Activated CD8-positive, alpha-beta memory T cell treated with anti-CD3 and anti-CD28 coated beads for 1 hour (primary cell): Measurements from ENCODE around the gene MRTFA.
"Not testable (repeated sequence)": the region's sequence is repeated elsewhere in the genome, so short reads cannot be mapped to it uniquely, and the experiment has no call there.

Source experiments
- DNase-seq, 2 donors: peaks; one replicate each; pipeline ENCODE4 v3.0.0-alpha.2; 2020; ENCODE audit warnings: low read depth in 1 of 2; ENCODE audit errors: extremely low read depth in 1 of 2

The MRTFA gene

DNA sequence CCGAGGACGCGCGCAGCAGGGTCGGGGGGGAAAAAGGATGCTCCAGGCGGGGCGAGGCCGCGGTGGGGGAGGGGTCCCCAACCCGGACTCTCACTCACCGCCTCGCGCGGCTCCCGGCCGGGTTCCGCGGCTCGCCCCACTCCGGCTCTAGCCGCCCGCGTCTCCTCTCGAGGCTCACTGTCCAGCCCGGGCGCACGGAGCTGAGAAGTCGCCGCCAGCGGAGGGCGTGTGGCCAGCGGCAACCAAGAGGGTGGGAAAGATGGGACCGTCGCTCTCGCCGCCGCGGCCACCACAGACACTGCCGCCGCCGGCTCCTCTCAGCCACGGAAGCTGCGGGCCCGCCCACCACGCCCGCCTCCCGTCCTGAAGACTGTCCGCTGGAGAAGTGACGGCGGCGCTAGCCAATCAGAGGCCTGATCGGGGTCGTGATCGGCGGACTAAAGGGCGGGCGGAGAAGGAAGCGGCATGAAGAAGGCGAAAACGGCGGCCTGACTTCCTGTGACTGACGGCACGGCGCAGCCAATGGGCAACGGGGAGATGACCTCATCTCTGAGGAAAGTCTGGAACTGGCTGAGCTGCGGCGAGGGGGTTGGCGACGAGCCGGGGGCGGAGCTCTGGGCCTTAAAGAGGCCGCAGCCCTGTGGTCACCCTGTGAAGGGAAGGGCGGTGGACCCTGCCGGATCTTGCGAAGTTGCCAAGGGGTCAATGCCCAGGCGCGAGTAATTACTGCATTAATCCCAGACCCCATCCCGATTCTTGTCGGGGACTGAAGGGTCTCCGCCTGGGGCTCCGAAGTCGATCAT is at the start of gene MRTFA:
MRTFA (minus strand) TSS at position 340 of the 803 bp plus-strand sequence.
- peak; percentile 99 for DNase-seq

- DNase-seq = no peak
Observed at GRCh38 chr22:40685406-40685805, 48.9 kb upstream of the MRTFA start.

- DNase-seq = no peak
Observed at GRCh38 chr22:40684728-40685127, 48.2 kb upstream of the MRTFA start.

DNA sequence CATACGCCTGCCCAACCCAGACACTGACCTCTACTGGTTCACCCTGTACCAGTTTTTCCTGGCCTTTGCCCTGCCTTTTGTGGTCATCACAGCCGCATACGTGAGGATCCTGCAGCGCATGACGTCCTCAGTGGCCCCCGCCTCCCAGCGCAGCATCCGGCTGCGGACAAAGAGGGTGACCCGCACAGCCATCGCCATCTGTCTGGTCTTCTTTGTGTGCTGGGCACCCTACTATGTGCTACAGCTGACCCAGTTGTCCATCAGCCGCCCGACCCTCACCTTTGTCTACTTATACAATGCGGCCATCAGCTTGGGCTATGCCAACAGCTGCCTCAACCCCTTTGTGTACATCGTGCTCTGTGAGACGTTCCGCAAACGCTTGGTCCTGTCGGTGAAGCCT is 44.9 kb upstream of the MRTFA start:
- no peak for DNase-seq

- DNase-seq = no peak
Observed at GRCh38 chr22:40680819-40681183, 44.3 kb upstream of the MRTFA start.

GRCh38 chr22:40679964-40680818 is 43.7 kb upstream of the MRTFA start:
- DNase-seq = no peak

- DNase-seq = no peak
Observed at GRCh38 chr22:40679249-40679963, 42.9 kb upstream of the MRTFA start, which contains the start of gene MCHR1. MCHR1 (plus strand) TSS chr22:40679484; CDS start chr22:40679653, 169 bp downstream.

GRCh38 chr22:40678493-40679248 is 42.2 kb upstream of the MRTFA start:
- DNase-seq = no peak

DNA sequence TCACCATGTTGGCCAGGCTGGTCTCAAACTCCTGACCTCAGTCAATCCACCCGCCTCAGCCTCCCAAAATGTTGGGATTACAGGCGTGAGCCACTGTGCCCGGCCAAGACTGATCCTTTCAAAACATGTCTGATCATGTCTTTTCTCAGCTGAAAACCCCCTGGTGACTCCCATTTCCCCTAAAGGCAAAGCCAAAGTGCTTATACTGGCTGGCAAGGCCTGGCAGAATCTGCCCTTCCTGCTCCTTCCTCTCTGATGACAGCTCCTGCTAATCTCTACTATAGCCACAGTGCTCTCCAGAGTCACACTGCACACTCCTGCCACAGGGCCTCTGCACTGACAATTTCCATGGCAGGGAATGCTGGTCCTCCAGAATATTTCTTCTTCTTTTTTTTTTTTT is 40.1 kb upstream of the MRTFA start:
- DNase-seq = no peak

DNA sequence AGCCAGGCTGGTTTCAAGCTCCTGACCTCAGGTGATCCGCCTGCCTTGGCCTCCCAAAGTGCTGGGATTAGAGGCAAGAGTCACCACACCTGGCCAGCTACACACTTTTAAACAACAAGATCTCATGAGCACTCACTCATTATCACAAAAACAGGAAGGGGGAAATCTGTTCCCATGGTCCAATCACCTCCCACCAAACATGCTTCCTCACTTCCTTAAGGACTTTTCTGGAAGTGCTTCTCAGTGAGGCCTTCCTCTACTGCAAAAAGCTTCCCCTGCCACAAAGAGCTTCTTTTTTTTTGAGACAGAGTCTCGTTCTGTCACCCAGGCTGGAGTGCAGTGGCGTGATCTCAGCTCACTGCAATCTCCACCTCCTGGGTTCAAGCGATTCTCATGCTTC is 39.6 kb upstream of the MRTFA start:
- DNase-seq = not testable (repeated sequence)

- no peak for DNase-seq
Observed at GRCh38 chr22:40674274-40674673, 37.8 kb upstream of the MRTFA start.

DNA sequence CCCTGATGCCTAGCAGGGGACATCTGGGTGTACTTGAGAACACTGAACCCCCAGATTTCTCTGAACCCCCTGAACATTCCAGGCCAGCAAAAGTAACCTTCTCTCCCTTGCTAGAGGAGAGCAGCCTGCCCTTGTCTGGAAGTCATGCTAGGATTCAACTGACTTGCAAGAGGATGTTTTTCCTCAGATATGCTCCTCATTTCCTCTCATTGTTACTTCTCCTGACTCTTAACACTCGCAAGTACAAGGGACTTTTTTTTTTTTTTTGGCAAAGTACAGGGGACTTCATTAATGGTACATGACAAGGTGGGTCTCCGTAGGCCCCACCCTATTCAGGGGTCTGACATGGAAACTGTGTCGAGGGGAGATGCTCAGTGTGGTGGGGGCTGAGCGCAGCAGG is 36.5 kb upstream of the MRTFA start:
- no peak for DNase-seq

- DNase-seq = no peak
Observed at GRCh38 chr22:40671796-40672360, 35.4 kb upstream of the MRTFA start.

DNA sequence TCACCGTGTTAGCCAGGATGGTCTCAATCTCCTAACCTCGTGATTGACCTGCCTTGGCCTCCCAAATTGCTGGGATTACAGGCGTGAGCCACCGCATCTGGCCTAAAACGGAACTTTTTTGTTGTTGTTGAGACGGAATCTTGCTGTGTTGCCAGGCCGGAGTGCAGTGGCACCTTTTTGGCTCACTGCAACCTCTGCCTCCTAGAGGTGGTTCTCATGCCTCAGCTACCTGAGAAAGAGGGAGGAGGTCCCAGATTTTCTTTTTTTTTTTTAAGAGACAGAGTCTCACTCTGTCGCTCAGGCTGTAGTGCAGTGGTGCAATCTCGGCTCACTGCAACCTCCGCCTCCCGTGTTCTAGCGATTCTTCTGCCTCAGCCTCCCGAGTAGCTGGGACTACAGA is 34.9 kb upstream of the MRTFA start:
- DNase-seq = no peak

GRCh38 chr22:40670058-40670457 is 33.5 kb upstream of the MRTFA start:
- no peak for DNase-seq

DNA sequence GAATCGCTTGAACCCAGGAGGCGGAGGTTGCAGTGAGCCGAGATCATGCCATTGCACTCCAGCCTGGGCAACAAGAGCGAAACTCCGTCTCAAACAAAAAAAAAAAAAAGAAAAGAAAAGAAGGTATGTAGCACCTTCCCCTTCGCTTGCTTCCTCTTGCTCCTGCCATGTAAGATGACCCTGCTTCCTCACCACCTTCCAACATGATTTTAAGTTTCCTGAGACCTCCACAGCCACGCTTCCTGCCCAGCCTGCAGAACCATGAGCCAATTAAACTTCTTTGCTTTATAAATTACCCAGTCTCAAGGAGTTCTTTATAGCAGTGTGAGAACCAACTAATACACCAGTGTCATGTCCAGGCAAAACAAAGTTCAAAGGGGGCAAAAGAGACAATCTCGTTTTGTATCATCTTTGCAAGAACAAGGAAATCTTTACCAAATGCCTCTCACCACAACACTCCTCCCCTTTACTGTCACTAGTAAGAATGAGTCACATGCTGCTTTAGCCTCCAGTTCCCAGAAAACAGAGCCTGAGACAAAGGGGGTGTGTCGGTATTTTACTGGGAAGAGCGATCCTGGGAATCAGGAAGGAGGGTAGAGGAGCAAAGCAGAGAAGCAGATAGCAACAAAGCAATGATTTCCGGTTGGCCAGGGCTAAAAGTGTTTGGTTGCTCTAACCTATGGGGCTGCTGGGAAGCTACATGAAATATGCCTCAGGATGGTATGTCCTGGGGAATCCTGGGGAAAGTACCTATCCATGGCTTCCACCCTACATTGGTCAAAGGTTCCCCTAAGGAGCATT is 32.3 kb upstream of the MRTFA start:
- DNase-seq = no peak

GRCh38 chr22:40666151-40666848 is 29.8 kb upstream of the MRTFA start:
- no peak for DNase-seq

GRCh38 chr22:40665312-40665711 is 28.8 kb upstream of the MRTFA start:
- no peak for DNase-seq

- no peak for DNase-seq
Observed at GRCh38 chr22:40661671-40662070, 25.2 kb upstream of the MRTFA start.
